Ovary (tissue), 3 donors: ENCODE data around the gene PARP3.

Source experiments
- CTCF ChIP-seq, 3 donors: fragments of 450-650 bp in 2 of 3; fragments of 200-600 bp in 1 of 3; IDR thresholded peaks; one replicate each; pipeline versions ENCODE4 v1.5.1 to v1.8.0; 2016 to 2022; ENCODE audit warnings: antibody characterized with exemption in 3 of 3, mild to moderate bottlenecking in 1 of 3
- POLR2A ChIP-seq: fragments of 450-650 bp; IDR thresholded peaks from one replicate; pipeline ENCODE4 v1.6.1; 2017; ENCODE audit warnings: antibody characterized with exemption, mild to moderate bottlenecking, moderate library complexity
- donor health status: DM: no; HTN: no; CAD: no.

GRCh38 chr3:51943451-51944391 lies 1.6 kb downstream of the PARP3 start:
- TF ChIP-seq CTCF (IDR thresholded peaks at IDR 0.05) = no peak
- no peak for TF ChIP-seq POLR2A
